GM12874 (cell line): ENCODE measurements around the gene WHAMM.

Experiments used
- TF ChIP-seq, protein P1 (sequence below): IDR thresholded peaks from 2 replicates; pipeline ENCODE4 v1.5.1; 2011; ENCODE audit warnings: low read depth, mild to moderate bottlenecking, control low read depth, low read length, moderate library complexity; ENCODE audit not compliant: insufficient read depth

Gene WHAMM

GRCh38 chr15:82846621-82847020 is 37.2 kb downstream of the WHAMM start:
- TF ChIP-seq, protein P1, sequence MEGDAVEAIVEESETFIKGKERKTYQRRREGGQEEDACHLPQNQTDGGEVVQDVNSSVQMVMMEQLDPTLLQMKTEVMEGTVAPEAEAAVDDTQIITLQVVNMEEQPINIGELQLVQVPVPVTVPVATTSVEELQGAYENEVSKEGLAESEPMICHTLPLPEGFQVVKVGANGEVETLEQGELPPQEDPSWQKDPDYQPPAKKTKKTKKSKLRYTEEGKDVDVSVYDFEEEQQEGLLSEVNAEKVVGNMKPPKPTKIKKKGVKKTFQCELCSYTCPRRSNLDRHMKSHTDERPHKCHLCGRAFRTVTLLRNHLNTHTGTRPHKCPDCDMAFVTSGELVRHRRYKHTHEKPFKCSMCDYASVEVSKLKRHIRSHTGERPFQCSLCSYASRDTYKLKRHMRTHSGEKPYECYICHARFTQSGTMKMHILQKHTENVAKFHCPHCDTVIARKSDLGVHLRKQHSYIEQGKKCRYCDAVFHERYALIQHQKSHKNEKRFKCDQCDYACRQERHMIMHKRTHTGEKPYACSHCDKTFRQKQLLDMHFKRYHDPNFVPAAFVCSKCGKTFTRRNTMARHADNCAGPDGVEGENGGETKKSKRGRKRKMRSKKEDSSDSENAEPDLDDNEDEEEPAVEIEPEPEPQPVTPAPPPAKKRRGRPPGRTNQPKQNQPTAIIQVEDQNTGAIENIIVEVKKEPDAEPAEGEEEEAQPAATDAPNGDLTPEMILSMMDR = no peak

- TF ChIP-seq, protein P1 = no peak
Observed at GRCh38 chr15:82847703-82848102, 38.3 kb downstream of the WHAMM start.

DNA sequence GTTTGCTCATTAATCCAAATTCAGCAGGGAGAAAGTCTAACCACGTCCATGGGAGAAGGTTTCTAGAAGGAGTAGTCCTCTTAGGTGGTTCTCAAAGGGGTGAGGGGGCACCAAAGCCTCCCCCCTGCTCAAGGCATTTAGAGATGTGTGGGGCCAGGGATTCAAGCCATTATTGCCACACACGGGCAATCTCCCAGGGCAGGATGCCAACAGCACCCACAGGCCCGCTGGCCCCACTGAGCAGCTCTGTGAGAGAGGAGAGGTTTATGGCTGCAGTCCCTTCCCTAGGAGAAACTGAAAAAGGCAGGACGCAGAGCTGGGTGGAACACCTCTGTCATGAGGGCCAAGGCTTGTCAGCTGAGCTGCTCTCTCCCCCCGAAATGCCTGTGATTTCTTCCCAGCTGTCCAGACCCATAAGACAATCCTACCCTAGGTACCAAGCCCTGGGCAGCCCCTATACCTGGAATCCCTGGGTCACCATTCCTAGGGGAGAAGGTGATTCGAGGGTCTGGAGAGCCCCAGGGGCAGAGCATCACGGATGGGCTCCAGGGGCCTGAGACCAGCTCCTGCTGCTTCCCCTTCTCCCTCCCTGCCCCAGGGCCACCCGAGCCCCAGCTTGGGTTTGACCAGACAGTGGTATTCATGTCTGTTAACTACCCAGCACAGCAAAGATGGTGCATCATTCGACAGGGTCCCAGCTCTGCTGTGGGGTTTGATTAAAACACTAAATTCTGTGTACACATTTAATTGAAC is 39.0 kb downstream of the WHAMM start:
- TF ChIP-seq, protein P1 = no peak

- TF ChIP-seq, protein P1 = peak; percentile 81
Observed at GRCh38 chr15:82849556-82850512, 40.4 kb downstream of the WHAMM start.

DNA sequence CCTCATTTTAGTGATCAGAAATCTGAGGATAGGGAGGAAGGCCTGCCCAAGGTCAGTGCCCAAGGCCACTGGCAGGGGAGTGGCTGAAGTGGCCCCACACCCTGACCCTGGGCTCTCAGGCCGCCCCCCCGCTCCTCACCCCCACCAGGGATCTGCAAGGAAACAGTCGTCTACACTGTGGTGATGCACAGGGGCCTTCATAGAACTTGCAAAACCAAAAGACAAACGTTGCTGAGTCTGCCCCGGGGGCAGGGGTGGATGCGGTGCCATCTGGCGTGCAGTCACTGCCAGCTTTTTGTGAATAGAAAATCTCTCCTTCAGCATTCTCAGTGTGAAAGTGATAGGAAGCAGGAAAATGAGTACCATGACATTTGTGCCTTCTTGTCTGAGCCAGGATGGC is 41.3 kb downstream of the WHAMM start:
- TF ChIP-seq, protein P1 = no peak

- TF ChIP-seq, protein P1 = no peak
Observed at GRCh38 chr15:82851306-82851850, 42.0 kb downstream of the WHAMM start.

DNA sequence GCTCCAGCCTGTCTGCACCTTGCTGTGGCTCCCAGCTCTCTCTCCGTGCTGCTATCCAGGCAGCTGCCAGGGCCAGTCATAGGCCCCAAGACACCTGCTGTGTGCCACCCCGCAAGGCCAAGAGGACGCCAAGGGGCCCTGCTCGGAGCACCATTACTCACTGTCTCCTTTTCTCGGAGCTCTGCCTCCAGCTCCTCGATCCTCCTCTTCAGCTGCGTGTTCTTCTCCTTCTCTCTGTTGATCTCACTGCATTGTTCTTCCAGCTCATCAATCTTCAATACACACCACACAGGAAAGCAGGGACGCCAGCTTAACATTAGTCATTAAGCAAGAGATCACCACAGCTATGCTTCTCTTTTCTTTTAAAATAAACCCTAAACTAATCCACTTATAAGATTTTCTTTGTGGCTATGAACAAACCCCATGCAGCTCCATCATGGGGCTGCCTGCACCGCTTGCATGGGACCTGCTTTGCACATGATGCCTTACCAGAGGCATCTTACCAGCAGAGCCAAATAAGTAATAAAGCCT is 42.6 kb downstream of the WHAMM start:
- TF ChIP-seq, protein P1 = no peak
